HFF-Myc (cell line): ENCODE measurements around the gene SELENBP1.

Experiments
- DNase-seq: peaks from one replicate; pipeline ENCODE4 v3.0.0-alpha.2; 2011; ENCODE audit warnings: low read depth; ENCODE audit errors: extremely low read depth
- H3K4me3 ChIP-seq: replicated peaks from 2 replicates; pipeline ENCODE4 v1.5.1; 2011; ENCODE audit warnings: low read depth, mild to moderate bottlenecking, control low read depth, low read length
- CTCF ChIP-seq: IDR thresholded peaks from 2 replicates; pipeline ENCODE4 v1.5.1; 2012; ENCODE audit warnings: mild to moderate bottlenecking, low read depth, low read length, control low read depth; ENCODE audit errors: missing control alignments

SELENBP1 gene

GRCh38 chr1:151372058-151372934 is at the start of gene SELENBP1:
SELENBP1 (minus strand) TSS chr1:151372705; CDS start chr1:151372641, 64 bp downstream.
- TF ChIP-seq CTCF: no peak
- peak; percentile 26 for DNase-seq
- peak within 1 kb of the TSS; percentile 46 for H3K4me3 ChIP-seq

GRCh38 chr1:151419819-151420218 is 47.3 kb upstream of the SELENBP1 start:
- no peak for TF ChIP-seq CTCF
- H3K4me3 ChIP-seq: no peak overlapping the region
- no peak for DNase-seq

GRCh38 chr1:151418081-151418480 is 45.6 kb upstream of the SELENBP1 start:
- DNase-seq: no peak
- no peak for TF ChIP-seq CTCF
- H3K4me3 ChIP-seq: no peak overlapping the region

- TF ChIP-seq CTCF: no peak
- DNase-seq: no peak
- no peak overlapping the region for H3K4me3 ChIP-seq
Observed at GRCh38 chr1:151416231-151416630, 43.7 kb upstream of the SELENBP1 start.

- no peak for TF ChIP-seq CTCF
- DNase-seq: no peak
- no peak overlapping the region for H3K4me3 ChIP-seq
Observed at GRCh38 chr1:151411884-151412283, 39.4 kb upstream of the SELENBP1 start.

- no peak overlapping the region for H3K4me3 ChIP-seq
- DNase-seq: no peak
- TF ChIP-seq CTCF: no peak
Observed at GRCh38 chr1:151408891-151409290, 36.4 kb upstream of the SELENBP1 start.
